A549 (cell line): Measurements from ENCODE around the gene ULK4. TPM values are rescaled to one million over a fixed set of nuclear protein-coding genes. Genes with fewer than 3 reads are reported as not detected.

Experiments used
- ATAC-seq, 2 experiments: fragments of 200-7000 bp in 1 of 2; fragments of >200 bp in 1 of 2; cut with Nextera tagmentation in 1 of 2; cut with Tn5 transposase in 1 of 2; 3 replicates each; pipeline versions ENCODE4 v1.8.0 to v1.9.1; 2018 to 2020; ENCODE audit warnings: mild to moderate bottlenecking in 1 of 2, moderate library complexity in 1 of 2
- CTCF ChIA-PET: fragments of 300-600 bp; sonication (Branson Sonifier 250); formaldehyde crosslinking; extraction: SDS; loops from one replicate; lab custom pipeline; 2021; ENCODE audit warnings: antibody characterized with exemption, inconsistent platforms; lab: Yijun Ruan, JAX
- POLR2A ChIA-PET: fragments of 350-600 bp; formaldehyde crosslinking; extraction: SDS; loops from one replicate; lab custom pipeline; 2021; ENCODE audit warnings: antibody characterized with exemption, inconsistent platforms; lab: Yijun Ruan, JAX
- DNase-seq, 2 experiments: peaks; one replicate each; pipeline versions ENCODE4 v3.0.0 to v3.0.0-alpha.2; 2011 to 2016; ENCODE audit warnings: low read depth in 1 of 2, low spot score in 1 of 2
- FAIRE-seq: peaks from 2 replicates; lab custom pipeline; 2011; peaks lifted over from hg19 to GRCh38; lab: Jason Lieb, UNC
- H3K27ac ChIP-seq, 2 experiments: fragments of >200 bp; sonication (Bioruptor Twin); formaldehyde crosslinking; 3 replicates each; pipeline ENCODE4 v1.5.1; 2016 to 2017
- H3K4me1 ChIP-seq: fragments of >200 bp; sonication (Bioruptor Twin); formaldehyde crosslinking; 3 replicates; pipeline ENCODE4 v1.6.1; 2016
- H3K4me2 ChIP-seq: fragments of >200 bp; sonication (Bioruptor Twin); formaldehyde crosslinking; 3 replicates; pipeline ENCODE4 v1.6.1; 2016
- H3K4me3 ChIP-seq: fragments of >200 bp; sonication (Bioruptor Twin); formaldehyde crosslinking; 3 replicates; pipeline ENCODE4 v1.5.1; 2016
- H3K9me3 ChIP-seq: fragments of >200 bp; sonication (Bioruptor Twin); formaldehyde crosslinking; 3 replicates; pipeline ENCODE4 v1.6.1; 2016
- BCL3 ChIP-seq: fragments of >200 bp; sonication (Bioruptor Twin); formaldehyde crosslinking; IDR thresholded peaks from 3 replicates; pipeline ENCODE4 v1.6.1; 2016
- CHD2 ChIP-seq: fragments of 150-350 bp; IDR thresholded peaks from 2 replicates; pipeline ENCODE4 v1.6.1; 2014; ENCODE audit warnings: low read length; ENCODE audit not compliant: partially characterized antibody
- CTCF ChIP-seq: fragments of >200 bp; sonication (Bioruptor Twin); formaldehyde crosslinking; IDR thresholded peaks from 3 replicates; pipeline ENCODE4 v1.5.1; 2016
- E2F6 ChIP-seq: IDR thresholded peaks from 2 replicates; pipeline ENCODE4 v1.6.1; 2012; ENCODE audit warnings: low read depth, borderline replicate concordance
- EHMT2 ChIP-seq: fragments of 200-600 bp; sonication (generic); IDR thresholded peaks from 2 replicates; pipeline ENCODE4 v1.6.1; 2016; ENCODE audit warnings: antibody characterized with exemption, low read depth, mild to moderate bottlenecking, moderate library complexity
- ELK1 ChIP-seq: fragments of 150-350 bp; IDR thresholded peaks from 2 replicates; pipeline ENCODE4 v1.6.1; 2014; ENCODE audit warnings: low read depth, mild to moderate bottlenecking, low read length
- ESRRA ChIP-seq: fragments of 150-350 bp; IDR thresholded peaks from 2 replicates; pipeline ENCODE4 v1.6.1; 2014; ENCODE audit warnings: mild to moderate bottlenecking, low read length, borderline replicate concordance
- FOXS1 ChIP-seq: fragments of 250-450 bp; sonication (Bioruptor Pico); IDR thresholded peaks from 2 replicates; pipeline ENCODE4 v1.5.0; 2020; ENCODE audit warnings: mild to moderate bottlenecking, moderate library complexity
- GATA3 ChIP-seq: IDR thresholded peaks from 2 replicates; pipeline ENCODE4 v1.6.1; 2012; ENCODE audit warnings: borderline replicate concordance
- HDAC2 ChIP-seq: fragments of 200-600 bp; sonication (generic); IDR thresholded peaks from 2 replicates; pipeline ENCODE4 v1.6.1; 2016
- HES2 ChIP-seq: fragments of >200 bp; sonication (Bioruptor Twin); formaldehyde crosslinking; IDR thresholded peaks from 2 replicates; pipeline ENCODE4 v1.6.1; 2016
- HEYL ChIP-seq: fragments of 250-450 bp; sonication (Bioruptor Pico); IDR thresholded peaks from 2 replicates; pipeline ENCODE4 v1.8.0; 2021; ENCODE audit warnings: mild to moderate bottlenecking, moderate library complexity
- HMGXB4 ChIP-seq: fragments of 250-450 bp; sonication (Bioruptor Pico); IDR thresholded peaks from 2 replicates; pipeline ENCODE4 v1.5.0; 2021; ENCODE audit warnings: mild to moderate bottlenecking, moderate library complexity, borderline replicate concordance
- HOXB13 ChIP-seq: fragments of 250-450 bp; sonication (Bioruptor Pico); IDR thresholded peaks from 2 replicates; pipeline ENCODE4 v1.5.0; 2020; ENCODE audit warnings: low read depth, mild to moderate bottlenecking, moderate library complexity
- HOXB5 ChIP-seq: fragments of 250-450 bp; sonication (Bioruptor Pico); IDR thresholded peaks from 2 replicates; pipeline ENCODE4 v1.5.0; 2020; ENCODE audit warnings: mild to moderate bottlenecking, moderate library complexity
- JUN ChIP-seq, 2 experiments: fragments of >200 bp; sonication (Bioruptor Twin); formaldehyde crosslinking; IDR thresholded peaks; 2 replicates in 1 of 2; 3 replicates in 1 of 2; pipeline ENCODE4 v1.6.1; 2016 to 2017
- KDM1A ChIP-seq: fragments of 200-600 bp; sonication (generic); IDR thresholded peaks from 2 replicates; pipeline ENCODE4 v1.6.1; 2016; ENCODE audit warnings: low read depth, mild to moderate bottlenecking
- MAFK ChIP-seq: fragments of 450-650 bp; IDR thresholded peaks from 2 replicates; pipeline ENCODE4 v1.6.1; 2014; ENCODE audit not compliant: partially characterized antibody
- MAZ ChIP-seq: fragments of 150-350 bp; IDR thresholded peaks from 2 replicates; pipeline ENCODE4 v1.6.1; 2014; ENCODE audit warnings: antibody characterized with exemption, low read depth, low read length, borderline replicate concordance
- NFE2L2 ChIP-seq: fragments of 150-350 bp; conservative IDR thresholded peaks from 2 replicates; pipeline ENCODE4 v1.6.1; 2014; ENCODE audit warnings: low read length
- NPAS2 ChIP-seq: fragments of 250-450 bp; sonication (Bioruptor Pico); IDR thresholded peaks from 2 replicates; pipeline ENCODE4 v1.8.0; 2022; ENCODE audit warnings: mild to moderate bottlenecking, moderate library complexity, borderline replicate concordance
- PBX3 ChIP-seq: IDR thresholded peaks from 2 replicates; pipeline ENCODE4 v1.6.1; 2012
- POLR2A ChIP-seq: IDR thresholded peaks from 2 replicates; pipeline ENCODE4 v1.6.1; 2012; ENCODE audit warnings: mild to moderate bottlenecking, low read length
- RFX5 ChIP-seq: fragments of 450-650 bp; IDR thresholded peaks from 2 replicates; pipeline ENCODE4 v1.7.1; 2014; ENCODE audit warnings: antibody characterized with exemption, mild to moderate bottlenecking, moderate library complexity
- RNF2 ChIP-seq: fragments of 200-600 bp; sonication (generic); IDR thresholded peaks from 2 replicates; pipeline ENCODE4 v1.6.1; 2016; ENCODE audit warnings: low read depth, mild to moderate bottlenecking, antibody characterized with exemption, moderate library complexity, borderline replicate concordance
- SMC3 ChIP-seq: fragments of >200 bp; sonication (Bioruptor Twin); formaldehyde crosslinking; IDR thresholded peaks from 3 replicates; pipeline ENCODE4 v1.6.1; 2018; ENCODE audit warnings: inconsistent platforms
- SREBF2 ChIP-seq: fragments of 450-650 bp; IDR thresholded peaks from 2 replicates; pipeline ENCODE4 v1.6.1; 2014; ENCODE audit warnings: mild to moderate bottlenecking, moderate library complexity
- TFCP2L1 ChIP-seq: fragments of 250-450 bp; sonication (Bioruptor Pico); IDR thresholded peaks from 2 replicates; pipeline ENCODE4 v1.5.0; 2021; ENCODE audit warnings: mild to moderate bottlenecking
- TP53 ChIP-seq: fragments of 250-450 bp; sonication (Bioruptor Pico); IDR thresholded peaks from 2 replicates; pipeline ENCODE4 v1.5.0; 2021; ENCODE audit warnings: mild to moderate bottlenecking, moderate library complexity
- ZNF302 ChIP-seq: fragments of 250-450 bp; sonication (Bioruptor Pico); IDR thresholded peaks from 2 replicates; pipeline ENCODE4 v1.9.0; 2021; ENCODE audit warnings: inconsistent platforms, mild to moderate bottlenecking, moderate library complexity
- ZSCAN20 ChIP-seq: fragments of 250-450 bp; sonication (Bioruptor Pico); IDR thresholded peaks from 2 replicates; pipeline ENCODE4 v1.8.0; 2022; ENCODE audit warnings: mild to moderate bottlenecking, moderate library complexity
- WGBS: methylation state at CpG from one replicate; pipeline ENCODE4 v1.1.6; 2017; ENCODE audit errors: missing lambda C conversion rate; 5-methylcytosine and 5-hydroxymethylcytosine counted together
- polyA minus RNA-seq: library from RNA; depleted of rRNA, polyadenylated mRNA; stranded (reverse); fragments of >200 nt; gene quantifications from 2 replicates; pipeline ENCODE4 v1.2.3, GENCODE V29; 2011; rRNA and poly(A)+ RNA removed
- polyA plus RNA-seq, 4 experiments: library from polyadenylated mRNA; depleted of rRNA in 3 of 4; stranded (reverse); fragments of >200 nt; fragmentation: RNase III in 1 of 4; extraction: RNeasy Plus Mini Kit Qiagen cat#74134 plus additional on column Dnase treatment in 1 of 4; gene quantifications; 2 replicates in 3 of 4; 3 replicates in 1 of 4; pipeline ENCODE4 v1.2.3, GENCODE V29; 2011 to 2017

ULK4 gene
- polyA plus RNA-seq (2011; rRNA removed) (5.3 and 7.7 TPM in 2 replicates), polyA plus RNA-seq (2017; fragmentation: RNase III; extraction: RNeasy Plus Mini Kit Qiagen cat#74134 plus additional on column Dnase treatment) (4.4 to 5.6 TPM (median 4.9 TPM) in 3 replicates), polyA minus RNA-seq (9.4 and 10.1 TPM in 2 replicates)
- polyA plus RNA-seq (2012; cell fraction: cytosol; rRNA removed): 1.3 and 2.4 TPM in 2 replicates
- 1.7 and 3.0 TPM in 2 replicates for polyA plus RNA-seq (2012; cell fraction: nucleus; rRNA removed)

- CTCF ChIA-PET: interaction anchor here (0.9 to 1.2 kb wide), 2 partner anchors 137 to 139 kb away, joined by 3 to 4 read pairs; no protein-coding TSS in a partner anchor
- Histone ChIP-seq H3K9me3 (no peaks in the 10 kb centered on the region), H3K27ac (peak within 1 kb of the TSS; percentile 63 to 84), H3K4me2 (peak within 1 kb of the TSS; percentile 88), H3K4me3 (peak within 1 kb of the TSS; percentile 82), H3K4me1 (peaks cover 8% of the 10 kb centered on the region; the same call in 2 of the 3 replicates)
- no peak for FAIRE-seq
- 1% methylated on average over 31 of the region's 58 CpGs for WGBS
- DNase-seq: peak; percentile 78 to 99
- POLR2A ChIA-PET: interaction anchor here (0.6 kb wide), 2 partner anchors 58 to 1903 kb away, joined by 3 to 4 read pairs; no protein-coding TSS in a partner anchor
- peak; percentile 95 to 96 for ATAC-seq
- TF ChIP-seq NPAS2 (CRISPR knock-in tag): no peak
- peak; percentile 37 for TF ChIP-seq POLR2A
- TF ChIP-seq HEYL (CRISPR knock-in tag): no peak
- TF ChIP-seq MAFK: no peak
- no peak for TF ChIP-seq RNF2
- TF ChIP-seq CTCF: no peak
- no peak for TF ChIP-seq EHMT2
- no peak for TF ChIP-seq FOXS1
- no peak for TF ChIP-seq ZSCAN20
- peak; percentile 37; the same call in 1 of the 2 replicates for TF ChIP-seq RFX5
- no peak for TF ChIP-seq BCL3
- TF ChIP-seq CHD2: no peak
- no peak for TF ChIP-seq TP53 (CRISPR knock-in tag)
- TF ChIP-seq ZNF302 (CRISPR knock-in tag): no peak
- TF ChIP-seq HES2: no peak
- no peak for TF ChIP-seq PBX3
- no peak for TF ChIP-seq NFE2L2
- TF ChIP-seq ESRRA: no peak
- TF ChIP-seq HOXB5 (CRISPR knock-in tag): no peak
- TF ChIP-seq SMC3: no peak
- TF ChIP-seq E2F6: peak; percentile 24; the same call in 1 of the 2 replicates
- no peak; the same call in 1 of the 2 replicates for TF ChIP-seq HDAC2
- TF ChIP-seq SREBF2: no peak
- peak in 1 of 2 experiments; percentile 53; a peak in 2 of 5 replicates for TF ChIP-seq JUN (IDR thresholded peaks at IDR 0.05)
- TF ChIP-seq MAZ: no peak
- no peak for TF ChIP-seq ELK1
- TF ChIP-seq HOXB13 (CRISPR knock-in tag): no peak
- TF ChIP-seq KDM1A: no peak
- TF ChIP-seq HMGXB4 (CRISPR knock-in tag): 0 out of 2 replicates have a peak, but pooled peaks have one; percentile 29
- peak; percentile 81 for TF ChIP-seq GATA3
- no peak for TF ChIP-seq TFCP2L1 (CRISPR knock-in tag)
Observed at GRCh38 chr3:41961751-41962679, at the start of gene ULK4. ULK4 (minus strand) TSS chr3:41962103; CDS start chr3:41954759, 7,344 bp downstream.
